Sciatic nerve (tissue), 2 donors: ENCODE measurements around the gene RAD54L. TPM values are rescaled to one million over a fixed set of nuclear protein-coding genes. Genes with fewer than 3 reads are reported as not detected.
"Not testable (repeated sequence)": the region's sequence is repeated elsewhere in the genome, so short reads cannot be mapped to it uniquely, and the experiment has no call there.

Experiments
- ATAC-seq: fragments of 200-7000 bp; cut with Tn5 transposase; one replicate; pipeline ENCODE4 v1.9.1; 2020; ENCODE audit warnings: mild to moderate bottlenecking, moderate library complexity
- DNase-seq: peaks from one replicate; pipeline ENCODE4 v3.0.0-alpha.2; 2020; ENCODE audit warnings: low spot score
- intact Hi-C: fragments of 100-400 bp; cut with DNase I; formaldehyde crosslinking; loops from one replicate; pipeline ENCODE4 v1.14.2; 2022
- total RNA-seq: library from RNA; stranded (reverse); fragmentation: NEBNext Ultra II Directional; extraction: Animal tissue kit (Norgen Biotek cat#: 25700); gene quantifications from one replicate; pipeline ENCODE4 v1.2.1, GENCODE V29; 2021
- donor health status: DM: no; HTN: no; CAD: no.
- donor health status: DM: no; HTN: no; CAD: no.

The RAD54L gene
- total RNA-seq: 1.8 TPM

- ATAC-seq: peak; percentile 99
- DNase-seq: peak; percentile 98
- intact Hi-C loops: no loop called here
These were observed at the start of gene RAD54L for GRCh38 chr1:46247436-46248121. TSS of gene RAD54L (plus strand) at chr1:46247763. CDS start at chr1:46248406, 643 bp downstream.

GRCh38 chr1:46197964-46198811 is 49.4 kb upstream of the RAD54L start, which contains the start of gene POMGNT1:
TSS of gene POMGNT1 (minus strand) at chr1:46198434. CDS start at chr1:46197821, 613 bp downstream.
- intact Hi-C loops: no loop called here
- DNase-seq (peak; percentile 75), ATAC-seq (peak; percentile 82)

GRCh38 chr1:46199233-46199749 is 48.3 kb upstream of the RAD54L start:
- intact Hi-C loops: no loop called here
- no peak for ATAC-seq
- no peak for DNase-seq

- no peak for DNase-seq
- intact Hi-C loops: no loop called here
- ATAC-seq: peak; percentile 33
These were observed 43.7 kb upstream of the RAD54L start for GRCh38 chr1:46203738-46204405.

DNA sequence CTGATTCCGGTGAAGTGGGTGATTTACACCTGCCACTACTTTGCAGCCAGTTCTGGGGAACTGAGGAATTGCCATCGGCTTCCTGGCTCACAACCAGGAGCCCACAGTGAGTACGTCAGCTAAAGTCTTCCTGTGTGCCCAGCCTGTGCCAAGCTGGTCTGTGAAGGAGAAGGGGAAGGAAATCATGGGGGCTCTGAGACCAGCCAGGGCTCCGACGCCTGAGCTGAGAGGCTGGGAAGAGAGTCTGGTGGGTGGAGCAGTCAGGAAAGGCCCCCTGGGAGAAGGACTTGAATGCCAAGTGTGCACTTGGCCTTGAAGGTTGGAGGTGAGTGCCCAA is 43.2 kb upstream of the RAD54L start:
- intact Hi-C loops: no loop called here
- ATAC-seq: peak; percentile 20
- no peak for DNase-seq

DNA sequence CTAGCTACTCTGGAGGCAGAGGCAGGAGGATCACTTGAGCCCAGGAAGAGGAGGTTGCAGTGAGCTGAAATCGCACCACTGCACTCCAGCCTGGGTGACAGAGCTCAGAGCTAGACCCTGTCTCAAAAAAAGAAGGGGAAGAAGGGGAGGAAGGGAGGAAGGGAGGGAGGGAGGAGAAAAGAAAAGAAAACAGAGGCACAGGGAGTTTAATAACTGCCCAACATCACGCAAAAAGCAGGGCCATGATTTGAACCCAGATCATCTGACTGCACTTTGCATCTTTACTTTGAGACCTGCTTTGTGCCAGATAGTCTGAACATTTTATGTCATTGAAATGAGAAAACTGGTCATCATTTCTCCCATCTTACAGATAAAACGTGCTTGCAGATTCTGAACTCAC is 42.4 kb upstream of the RAD54L start:
- no peak for ATAC-seq
- no peak for DNase-seq
- intact Hi-C loops: no loop called here

- DNase-seq (no peak), ATAC-seq (peak; percentile 50)
- intact Hi-C loops: no loop called here
These were observed 41.8 kb upstream of the RAD54L start for GRCh38 chr1:46205791-46206190.

DNA sequence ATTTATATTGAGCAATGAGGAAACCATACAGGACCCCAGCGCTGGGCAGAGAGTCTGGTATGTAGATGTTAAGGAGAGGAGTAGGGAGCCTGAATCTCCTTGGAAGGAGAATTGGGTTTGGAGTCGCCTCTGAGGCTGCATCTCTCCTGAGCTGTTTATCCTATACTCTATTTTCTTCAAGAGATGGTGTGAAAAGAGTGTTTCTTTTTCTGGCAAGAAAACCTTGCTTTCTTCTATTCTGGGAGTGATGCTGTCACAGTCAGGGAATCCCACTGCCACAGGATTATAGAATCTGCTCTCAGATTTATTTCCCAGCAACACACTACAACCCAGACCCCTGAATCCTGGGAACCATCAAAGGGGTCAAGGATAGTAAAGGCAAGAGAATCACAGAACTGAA is 41.2 kb upstream of the RAD54L start:
- intact Hi-C loops: no loop called here
- ATAC-seq: no peak
- no peak for DNase-seq

GRCh38 chr1:46210561-46210960 is 37.0 kb upstream of the RAD54L start:
- DNase-seq: no peak
- no peak for ATAC-seq
- intact Hi-C loops: no loop called here

GRCh38 chr1:46211051-46211450 is 36.5 kb upstream of the RAD54L start:
- ATAC-seq (no peak), DNase-seq (no peak)
- intact Hi-C loops: no loop called here

DNA sequence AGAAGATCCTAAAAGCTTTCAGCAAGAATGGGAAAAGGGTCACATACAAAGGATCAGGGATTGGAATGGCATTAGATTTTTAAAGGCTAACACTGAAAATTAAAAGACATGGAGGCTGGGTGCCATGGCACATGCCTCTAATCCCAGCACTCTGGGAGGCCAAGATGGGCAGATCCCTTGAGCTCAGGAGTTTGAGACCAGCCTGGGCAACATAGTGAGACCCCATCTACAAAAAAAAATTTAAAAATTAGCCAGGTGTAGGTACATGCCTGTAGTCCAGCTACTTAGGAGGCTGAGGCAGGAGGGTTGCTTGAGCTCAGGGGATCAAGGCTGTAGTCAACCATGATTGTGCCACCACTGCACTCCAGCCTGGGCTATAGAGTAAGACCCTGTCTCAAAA is 32.1 kb upstream of the RAD54L start:
- no peak for ATAC-seq
- intact Hi-C loops: no loop called here
- no peak for DNase-seq

GRCh38 chr1:46218443-46218842 is 29.1 kb upstream of the RAD54L start:
- no peak for ATAC-seq
- DNase-seq: no peak
- intact Hi-C loops: no loop called here

DNA sequence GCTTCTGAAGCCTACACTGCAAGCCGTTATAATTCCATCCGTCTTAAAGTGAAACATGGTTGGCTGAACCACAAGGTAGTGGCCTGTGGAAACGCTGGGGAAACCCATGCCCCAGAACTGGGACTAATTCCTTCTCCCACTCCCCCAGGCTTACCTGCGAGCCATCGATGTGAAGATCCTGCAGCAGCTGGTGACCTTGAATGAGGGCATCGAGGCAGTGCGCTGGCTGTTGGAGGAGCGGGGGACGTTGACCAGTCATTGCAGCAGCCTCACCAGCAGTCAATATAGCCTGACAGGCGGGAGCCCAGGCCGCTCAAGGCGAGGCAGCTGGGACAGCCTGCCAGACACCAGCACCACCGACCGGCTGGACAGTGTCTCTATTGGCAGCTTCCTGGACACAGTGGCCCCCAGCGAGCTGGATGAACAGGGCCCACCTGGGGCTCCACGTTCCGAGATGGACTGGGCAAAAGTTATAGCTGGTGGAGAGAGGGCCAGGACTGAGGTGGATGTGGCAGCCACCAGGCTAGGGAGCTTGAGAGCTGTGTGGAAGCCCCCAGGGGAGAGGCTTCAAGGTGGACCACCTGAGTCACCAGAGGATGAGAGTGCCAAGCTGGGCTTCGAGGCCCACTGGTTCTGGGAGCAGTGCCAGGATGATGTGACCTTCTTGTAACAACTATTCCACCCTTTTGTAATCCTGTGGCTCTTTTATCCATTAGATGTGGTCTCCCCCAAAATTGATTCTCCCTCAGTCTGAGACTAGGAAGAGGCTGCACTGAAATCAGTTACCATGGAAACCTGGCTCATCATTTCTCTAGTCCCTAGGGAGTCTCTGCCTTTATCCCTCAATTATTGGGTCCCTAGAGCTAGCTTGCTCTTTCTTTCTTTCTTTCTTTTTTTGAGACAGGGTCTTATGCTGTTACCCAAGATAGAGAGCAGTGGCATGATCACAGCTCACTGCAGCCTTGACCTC is 27.7 kb upstream of the RAD54L start:
- ATAC-seq (no peak), DNase-seq (no peak)
- intact Hi-C loops: loop anchor here (5.0 kb wide), 1 partner anchor 183 kb away; no protein-coding TSS in a partner anchor

GRCh38 chr1:46220808-46221207 is 26.8 kb upstream of the RAD54L start:
- intact Hi-C loops: loop anchor here (5.0 kb wide), 1 partner anchor 184 kb away; no protein-coding TSS in a partner anchor
- ATAC-seq (no peak), DNase-seq (no peak)

- DNase-seq (peak; percentile 80), ATAC-seq (peak; percentile 75)
- intact Hi-C loops: loop anchor here (5.0 kb wide), 1 partner anchor 184 kb away; no protein-coding TSS in a partner anchor
These were observed 25.8 kb upstream of the RAD54L start for GRCh38 chr1:46221749-46222148.

GRCh38 chr1:46223055-46223454 is 24.5 kb upstream of the RAD54L start:
- DNase-seq, ATAC-seq: not testable (repeated sequence)
- intact Hi-C loops: loop anchor here (5.0 kb wide), 1 partner anchor 186 kb away; no protein-coding TSS in a partner anchor

DNA sequence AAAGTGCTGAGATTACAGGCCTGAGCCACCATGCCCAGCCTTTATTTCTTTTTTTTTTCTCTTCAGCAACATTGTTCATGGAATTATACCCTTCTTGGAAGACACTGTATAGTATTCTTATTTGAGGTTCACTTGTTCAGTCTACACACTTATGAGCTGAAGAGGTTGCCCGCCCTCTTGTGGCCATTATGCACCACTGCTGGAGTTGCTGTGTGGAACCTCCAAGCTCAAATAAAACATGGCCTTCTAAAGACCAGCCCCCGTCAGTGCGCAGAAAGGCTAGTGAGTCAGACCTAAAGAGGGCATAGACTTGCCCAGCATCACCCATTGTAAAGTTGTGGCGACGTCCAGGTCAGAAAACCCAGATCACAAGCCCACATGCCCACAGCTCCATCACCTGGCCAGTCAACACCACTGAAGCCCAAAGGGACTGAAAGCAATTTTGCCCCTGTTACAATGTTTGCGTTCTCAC is 24.1 kb upstream of the RAD54L start:
- ATAC-seq: peak; percentile 88
- intact Hi-C loops: loop anchor here (5.0 kb wide), 1 partner anchor 186 kb away; no protein-coding TSS in a partner anchor
- peak; percentile 77 for DNase-seq

- no peak for DNase-seq
- intact Hi-C loops: loop anchor here (5.0 kb wide), 1 partner anchor 188 kb away; no protein-coding TSS in a partner anchor
These were observed 22.6 kb upstream of the RAD54L start for GRCh38 chr1:46224966-46225365.

More at GRCh38 chr1:46224966-46225365, 22.6 kb upstream of the RAD54L start:
- no peak for ATAC-seq
